Measurements from ENCODE around the gene SVOPL. TPM values are rescaled to one million over a fixed set of nuclear protein-coding genes. Genes with fewer than 3 reads are reported as not detected.

Gene SVOPL
- total RNA-seq, 1 donor from 2014 or later = not detected

DNA sequence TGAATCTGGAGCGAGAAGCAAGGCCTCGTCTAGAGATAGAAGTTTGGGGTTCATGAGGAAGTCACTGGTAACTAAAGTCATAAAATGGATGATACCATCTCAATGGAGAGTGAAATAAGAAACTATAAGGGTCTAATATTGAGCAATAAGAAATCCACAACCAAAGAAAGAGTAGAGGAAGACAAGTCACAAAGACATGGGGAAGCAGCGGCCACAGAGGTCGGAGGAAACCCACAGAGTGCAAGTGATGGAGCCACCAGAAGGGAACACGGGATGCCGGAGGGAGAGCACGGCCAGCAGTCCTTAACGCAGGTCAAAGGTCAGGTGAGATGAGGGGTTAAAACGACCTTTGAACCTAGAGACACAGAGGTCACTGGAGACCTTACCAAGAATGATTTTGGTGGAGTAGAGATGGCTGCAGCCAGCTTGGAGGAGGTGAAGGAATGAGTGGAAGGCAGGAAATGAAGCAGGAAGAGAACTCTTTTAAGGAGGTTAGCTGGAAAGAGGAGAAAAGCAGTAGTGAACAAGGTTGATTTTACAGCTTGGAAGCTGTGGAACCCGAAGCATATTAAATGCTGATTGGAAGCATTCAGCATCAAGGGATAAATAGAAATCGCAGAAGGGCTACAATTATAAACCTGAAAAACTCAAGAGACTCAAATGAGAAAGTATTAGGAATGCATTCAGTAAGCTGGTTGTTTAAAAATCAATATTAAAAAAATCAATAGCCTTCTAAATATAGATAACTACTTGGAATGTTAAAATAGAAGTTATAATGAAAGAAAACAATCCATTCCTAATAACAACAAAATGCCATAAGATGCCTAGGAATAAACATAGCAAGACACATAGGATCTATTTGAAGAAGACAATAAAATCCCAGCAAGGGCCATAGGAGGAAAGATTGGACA is 93.7 kb downstream of the SVOPL start:
- H3K27me3 Mint-ChIP-seq = no peaks in the 10 kb centered on the region

DNA sequence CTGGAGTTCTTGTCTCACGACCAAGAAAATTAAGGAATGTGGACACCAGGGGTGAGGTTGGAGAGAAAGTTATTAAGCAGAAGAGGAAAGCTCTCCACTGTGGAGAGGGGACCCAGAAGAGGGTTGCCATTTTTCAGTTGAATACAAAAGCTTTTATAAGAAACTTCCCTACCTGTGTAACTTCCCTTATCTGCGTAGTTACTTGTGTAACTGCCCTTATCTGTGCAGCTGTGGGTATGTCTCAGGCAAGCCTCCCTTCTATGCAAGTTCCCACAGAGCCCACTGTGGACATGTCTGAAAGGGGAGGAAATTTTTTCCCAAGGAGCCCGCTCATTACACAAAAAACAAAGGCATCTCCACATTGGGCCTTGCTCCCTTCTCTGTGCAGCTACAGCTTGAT is 94.9 kb downstream of the SVOPL start:
- H3K4me3 Mint-ChIP-seq = no peak overlapping the region
- DNase-seq (ENCODE audit: extremely low spot score, unreplicated experiment) = no peak
- no peaks in the 10 kb centered on the region for H3K36me3 Mint-ChIP-seq
- peaks cover 26% of the 10 kb centered on the region for H3K4me1 Mint-ChIP-seq (ENCODE audit: unreplicated experiment)
- TF ChIP-seq, protein P1, sequence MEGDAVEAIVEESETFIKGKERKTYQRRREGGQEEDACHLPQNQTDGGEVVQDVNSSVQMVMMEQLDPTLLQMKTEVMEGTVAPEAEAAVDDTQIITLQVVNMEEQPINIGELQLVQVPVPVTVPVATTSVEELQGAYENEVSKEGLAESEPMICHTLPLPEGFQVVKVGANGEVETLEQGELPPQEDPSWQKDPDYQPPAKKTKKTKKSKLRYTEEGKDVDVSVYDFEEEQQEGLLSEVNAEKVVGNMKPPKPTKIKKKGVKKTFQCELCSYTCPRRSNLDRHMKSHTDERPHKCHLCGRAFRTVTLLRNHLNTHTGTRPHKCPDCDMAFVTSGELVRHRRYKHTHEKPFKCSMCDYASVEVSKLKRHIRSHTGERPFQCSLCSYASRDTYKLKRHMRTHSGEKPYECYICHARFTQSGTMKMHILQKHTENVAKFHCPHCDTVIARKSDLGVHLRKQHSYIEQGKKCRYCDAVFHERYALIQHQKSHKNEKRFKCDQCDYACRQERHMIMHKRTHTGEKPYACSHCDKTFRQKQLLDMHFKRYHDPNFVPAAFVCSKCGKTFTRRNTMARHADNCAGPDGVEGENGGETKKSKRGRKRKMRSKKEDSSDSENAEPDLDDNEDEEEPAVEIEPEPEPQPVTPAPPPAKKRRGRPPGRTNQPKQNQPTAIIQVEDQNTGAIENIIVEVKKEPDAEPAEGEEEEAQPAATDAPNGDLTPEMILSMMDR (conservative IDR thresholded peaks at IDR 0.05) = no peak
- no peak overlapping the region for H3K27ac Mint-ChIP-seq
- H3K9me3 Mint-ChIP-seq = no peaks in the 10 kb centered on the region
- H3K27me3 Mint-ChIP-seq = no peaks in the 10 kb centered on the region

More for the DNA sequence above, 93.7 kb downstream of the SVOPL start:
- no peaks in the 10 kb centered on the region for H3K9me3 Mint-ChIP-seq
- H3K4me1 Mint-ChIP-seq (ENCODE audit: unreplicated experiment) = peaks cover 25% of the 10 kb centered on the region
- no peaks in the 10 kb centered on the region for H3K36me3 Mint-ChIP-seq
- no peak overlapping the region for H3K4me3 Mint-ChIP-seq
- TF ChIP-seq, protein P1 (conservative IDR thresholded peaks at IDR 0.05) = no peak
- H3K27ac Mint-ChIP-seq = no peak overlapping the region
- no peak for DNase-seq (ENCODE audit: extremely low spot score, unreplicated experiment)

DNA sequence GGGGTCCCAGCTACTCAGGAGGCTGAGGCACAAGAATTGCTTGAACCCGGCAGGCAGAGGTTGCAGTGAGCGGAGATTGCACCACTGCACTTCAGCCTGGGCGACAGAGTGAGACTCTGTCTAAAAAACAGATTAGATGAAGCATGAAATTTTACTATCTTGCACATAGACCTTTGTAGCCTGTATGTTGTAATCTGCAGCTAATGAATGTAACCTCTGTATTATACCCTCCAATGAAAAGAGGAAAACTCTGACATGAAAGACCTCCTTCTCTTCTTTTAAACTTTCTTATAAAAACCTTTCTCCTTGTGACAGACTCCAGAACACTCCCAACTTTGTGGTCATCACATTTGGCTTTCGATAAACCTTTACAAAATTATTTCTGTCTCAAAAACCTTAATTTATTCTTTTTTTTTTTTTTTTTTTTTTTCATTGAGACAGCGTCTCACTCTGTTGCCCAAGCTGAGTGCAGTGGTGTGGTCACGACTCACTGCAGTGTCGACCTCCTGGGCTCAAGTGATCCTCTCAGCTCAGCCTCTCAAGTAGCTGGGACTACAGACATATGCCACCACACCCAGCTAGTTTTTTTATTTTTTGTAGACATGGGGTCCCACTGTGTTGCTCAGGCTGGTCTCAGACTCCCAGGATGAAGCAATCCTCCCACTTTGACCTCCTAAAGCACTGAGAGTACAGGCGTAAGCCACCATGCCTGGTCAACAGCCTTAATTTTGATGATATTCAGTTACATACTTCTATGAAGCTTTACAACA is 97.4 kb downstream of the SVOPL start:
- no peaks in the 10 kb centered on the region for H3K27me3 Mint-ChIP-seq
- H3K27ac Mint-ChIP-seq = no peak overlapping the region
- H3K9me3 Mint-ChIP-seq = no peaks in the 10 kb centered on the region
- H3K4me3 Mint-ChIP-seq = no peak overlapping the region
- DNase-seq (ENCODE audit: extremely low spot score, unreplicated experiment) = no peak
- peaks cover 14% of the 10 kb centered on the region for H3K4me1 Mint-ChIP-seq (ENCODE audit: unreplicated experiment)
- TF ChIP-seq, protein P1 (conservative IDR thresholded peaks at IDR 0.05) = no peak
- H3K36me3 Mint-ChIP-seq = no peaks in the 10 kb centered on the region

DNA sequence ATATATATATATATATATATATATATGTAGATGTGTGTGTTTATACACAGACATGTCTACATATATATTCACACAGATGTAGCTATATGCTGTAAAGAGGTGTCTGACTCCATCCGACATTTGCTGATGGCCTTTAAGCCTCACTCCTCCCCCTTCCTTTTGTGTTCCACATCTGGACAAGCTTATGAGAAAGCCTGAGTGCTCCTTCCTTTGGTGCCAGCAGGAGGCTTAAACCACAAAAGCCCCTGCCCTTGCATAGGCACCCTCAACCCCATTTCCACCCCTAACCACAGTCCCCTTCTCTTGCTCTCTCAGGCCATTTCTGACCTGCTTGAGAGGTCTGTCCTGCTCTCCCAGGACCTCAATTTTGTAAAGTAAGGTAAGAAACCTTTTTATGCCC is 98.7 kb downstream of the SVOPL start:
- Mint-ChIP-seq H3K27me3 (no peaks in the 10 kb centered on the region), H3K4me3 (no peak overlapping the region), H3K27ac (no peak overlapping the region), H3K9me3 (no peaks in the 10 kb centered on the region), H3K4me1 (ENCODE audit: unreplicated experiment) (peaks cover 5% of the 10 kb centered on the region), H3K36me3 (no peaks in the 10 kb centered on the region)
- TF ChIP-seq, protein P1 (conservative IDR thresholded peaks at IDR 0.05) = peak; percentile 23
- no peak for DNase-seq (ENCODE audit: extremely low spot score, unreplicated experiment)

DNA sequence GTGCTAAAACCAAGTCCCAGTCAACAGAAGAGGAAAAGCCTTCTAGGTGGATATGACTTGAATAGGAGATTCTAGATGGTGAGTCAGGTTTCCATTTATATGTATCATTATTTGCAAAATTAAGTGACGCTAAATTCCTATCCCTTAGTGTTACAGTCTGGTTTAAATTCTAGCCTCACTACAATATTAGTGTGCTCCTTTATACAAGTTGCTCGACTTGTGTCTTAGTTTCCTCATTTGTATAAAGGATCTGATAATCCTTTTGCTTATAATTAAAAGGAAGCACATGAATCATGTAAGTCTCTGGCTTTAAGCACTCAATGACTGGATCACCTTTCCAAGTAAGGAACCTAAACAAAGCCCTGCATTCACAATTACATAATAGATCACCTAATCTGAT is 105.7 kb downstream of the SVOPL start:
- Mint-ChIP-seq H3K36me3 (peaks cover 3% of the 10 kb centered on the region), H3K9me3 (no peaks in the 10 kb centered on the region), H3K27ac (no peak overlapping the region), H3K4me3 (no peak overlapping the region), H3K27me3 (no peaks in the 10 kb centered on the region), H3K4me1 (ENCODE audit: unreplicated experiment) (peaks cover 4% of the 10 kb centered on the region)
- DNase-seq (ENCODE audit: extremely low spot score, unreplicated experiment) = no peak
- TF ChIP-seq, protein P1 (conservative IDR thresholded peaks at IDR 0.05) = no peak

Measured in type B pancreatic cell (in vitro differentiated cells).